Natural killer cell (primary cell): ENCODE data around the gene TP53BP1. TPM values are rescaled to one million over a fixed set of nuclear protein-coding genes. Genes with fewer than 3 reads are reported as not detected.

Experiments
- ATAC-seq, 3 donors: fragments of 150-1000 bp in 2 of 3; fragments of 200-7000 bp in 1 of 3; cut with Tn5 transposase; 1 replicate in 1 of 3; 2 replicates in 2 of 3; pipeline ENCODE4 v1.10.0; 2021; ENCODE audit warnings: mild to moderate bottlenecking in 2 of 3, moderate library complexity in 2 of 3
- DNase-seq, 2 donors: peaks; one replicate each; pipeline versions ENCODE4 v3.0.0 to v3.0.0-alpha.2; 2013 to 2021; ENCODE audit warnings: mixed read lengths in 1 of 2
- H3K27ac ChIP-seq: one replicate; pipeline ENCODE4 v1.5.1; 2013; ENCODE audit warnings: mild to moderate bottlenecking, low read length
- H3K27me3 ChIP-seq: one replicate; pipeline ENCODE4 v1.6.1; 2013; ENCODE audit warnings: low read length; ENCODE audit not compliant: control insufficient read depth, insufficient read depth
- H3K36me3 ChIP-seq: one replicate; pipeline ENCODE4 v1.6.1; 2013; ENCODE audit warnings: low read length; ENCODE audit not compliant: control insufficient read depth, insufficient read depth
- H3K4me1 ChIP-seq: one replicate; pipeline ENCODE4 v1.6.1; 2013; ENCODE audit warnings: low read length; ENCODE audit not compliant: control insufficient read depth, insufficient read depth
- H3K4me3 ChIP-seq: one replicate; pipeline ENCODE4 v1.5.1; 2013; ENCODE audit warnings: low read length
- H3K9me3 ChIP-seq: one replicate; pipeline ENCODE4 v1.6.1; 2013; ENCODE audit warnings: low read length; ENCODE audit not compliant: control insufficient read depth, insufficient read depth
- H3K27ac Mint-ChIP-seq, 2 donors: one replicate each; pipeline ENCODE4 v1.8.0; 2022; ENCODE audit warnings: mild to moderate bottlenecking in 2 of 2, mixed read lengths in 2 of 2, moderate library complexity in 1 of 2
- H3K27me3 Mint-ChIP-seq, 2 donors: one replicate each; pipeline ENCODE4 v1.8.0; 2022; ENCODE audit warnings: low read depth in 2 of 2, mixed read lengths in 2 of 2
- H3K36me3 Mint-ChIP-seq: one replicate; pipeline ENCODE4 v1.8.0; 2022; ENCODE audit warnings: mixed read lengths
- H3K4me1 Mint-ChIP-seq, 2 donors: one replicate each; pipeline ENCODE4 v1.8.0; 2022; ENCODE audit warnings: mixed read lengths in 2 of 2
- H3K4me3 Mint-ChIP-seq: one replicate; pipeline ENCODE4 v1.8.0; 2022; ENCODE audit warnings: mild to moderate bottlenecking, moderate library complexity, mixed read lengths
- H3K9me3 Mint-ChIP-seq, 2 donors: one replicate each; pipeline ENCODE4 v1.8.0; 2022; ENCODE audit warnings: mixed read lengths in 2 of 2
- CTCF ChIP-seq: fragments of 200-600 bp; IDR thresholded peaks from one replicate; pipeline ENCODE4 v1.8.0; 2022; ENCODE audit warnings: antibody characterized with exemption
- WGBS: methylation state at CpG from one replicate; pipeline ENCODE4 v1.1.7; 2013; ENCODE audit warnings: missing lambda C conversion rate; ENCODE audit not compliant: insufficient coverage; 5-methylcytosine and 5-hydroxymethylcytosine counted together
- intact Hi-C: fragments of 100-400 bp; cut with micrococcal nuclease; formaldehyde crosslinking; loops from one replicate; pipeline ENCODE4 v1.14.2; 2022
- total RNA-seq, 4 donors: library from RNA; stranded (reverse); fragments of 120-200 nt in 1 of 4; gene quantifications; one replicate each; pipeline versions ENCODE4 v1.2.3 to v1.2.4, GENCODE V29; 2013 to 2022

The TP53BP1 gene
- total RNA-seq, 3 donors from 2014 or later (not counting 1 experiment from before 2014, with no cell fraction given): 27.9 to 32.9 (median 31.5) TPM

DNA sequence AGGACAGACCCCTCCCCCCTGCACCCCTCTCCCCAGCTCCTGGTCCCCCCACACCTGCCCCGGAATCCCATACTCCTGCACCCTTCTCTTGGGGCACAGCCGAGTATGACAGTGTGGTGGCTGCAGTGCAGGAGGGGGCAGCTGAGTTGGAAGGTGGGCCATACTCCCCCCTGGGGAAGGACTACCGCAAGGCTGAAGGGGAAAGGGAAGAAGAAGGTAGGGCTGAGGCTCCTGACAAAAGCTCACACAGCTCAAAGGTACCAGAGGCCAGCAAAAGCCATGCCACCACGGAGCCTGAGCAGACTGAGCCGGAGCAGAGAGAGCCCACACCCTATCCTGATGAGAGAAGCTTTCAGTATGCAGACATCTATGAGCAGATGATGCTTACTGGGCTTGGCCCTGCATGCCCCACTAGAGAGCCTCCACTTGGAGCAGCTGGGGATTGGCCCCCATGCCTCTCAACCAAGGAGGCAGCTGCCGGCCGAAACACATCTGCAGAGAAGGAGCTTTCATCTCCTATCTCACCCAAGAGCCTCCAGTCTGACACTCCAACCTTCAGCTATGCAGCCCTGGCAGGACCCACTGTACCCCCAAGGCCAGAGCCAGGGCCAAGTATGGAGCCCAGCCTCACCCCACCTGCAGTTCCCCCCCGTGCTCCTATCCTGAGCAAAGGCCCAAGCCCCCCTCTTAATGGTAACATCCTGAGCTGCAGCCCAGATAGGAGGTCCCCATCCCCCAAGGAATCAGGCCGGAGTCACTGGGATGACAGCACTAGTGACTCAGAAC lies 34.3 kb upstream of the TP53BP1 start:
- Histone ChIP-seq H3K36me3 (no peaks in the 10 kb centered on the region), H3K9me3 (no peaks in the 10 kb centered on the region), H3K4me3 (no peak overlapping the region), H3K4me1 (no peaks in the 10 kb centered on the region), H3K27me3 (no peaks in the 10 kb centered on the region), H3K27ac (no peak overlapping the region)
- no peaks in the 10 kb centered on the region for H3K36me3 Mint-ChIP-seq
- peaks cover 0 to 4% of the 10 kb centered on the region in 2 donors for H3K27me3 Mint-ChIP-seq
- ATAC-seq (no peak), DNase-seq (no peak)
- H3K4me1 Mint-ChIP-seq: no peaks in the 10 kb centered on the region
- H3K9me3 Mint-ChIP-seq: no peaks in the 10 kb centered on the region
- TF ChIP-seq CTCF: no peak
- H3K4me3 Mint-ChIP-seq: no peak overlapping the region
- intact Hi-C loops: no loop called here
- WGBS: 89% methylated on average over 8 of the region's 9 CpGs
- no peak overlapping the region for H3K27ac Mint-ChIP-seq

DNA sequence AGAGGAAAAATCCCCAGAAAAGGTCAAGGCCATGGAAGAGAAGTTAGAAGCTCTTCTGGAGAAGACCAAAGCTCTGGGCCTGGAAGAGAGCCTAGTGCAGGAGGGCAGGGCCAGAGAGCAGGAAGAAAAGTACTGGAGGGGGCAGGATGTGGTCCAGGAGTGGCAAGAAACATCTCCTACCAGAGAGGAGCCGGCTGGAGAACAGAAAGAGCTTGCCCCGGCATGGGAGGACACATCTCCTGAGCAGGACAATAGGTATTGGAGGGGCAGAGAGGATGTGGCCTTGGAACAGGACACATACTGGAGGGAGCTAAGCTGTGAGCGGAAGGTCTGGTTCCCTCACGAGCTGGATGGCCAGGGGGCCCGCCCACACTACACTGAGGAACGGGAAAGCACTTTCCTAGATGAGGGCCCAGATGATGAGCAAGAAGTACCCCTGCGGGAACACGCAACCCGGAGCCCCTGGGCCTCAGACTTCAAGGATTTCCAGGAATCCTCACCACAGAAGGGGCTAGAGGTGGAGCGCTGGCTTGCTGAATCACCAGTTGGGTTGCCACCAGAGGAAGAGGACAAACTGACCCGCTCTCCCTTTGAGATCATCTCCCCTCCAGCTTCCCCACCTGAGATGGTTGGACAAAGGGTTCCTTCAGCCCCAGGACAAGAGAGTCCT lies 33.4 kb upstream of the TP53BP1 start:
- H3K27ac ChIP-seq: no peak overlapping the region
- no peaks in the 10 kb centered on the region for H3K4me1 Mint-ChIP-seq
- 82% methylated on average over 11 of the region's 11 CpGs for WGBS
- intact Hi-C loops: no loop called here
- H3K27me3 Mint-ChIP-seq: peaks cover 0 to 6% of the 10 kb centered on the region in 2 donors
- no peaks in the 10 kb centered on the region for H3K36me3 Mint-ChIP-seq
- ATAC-seq: no peak
- H3K4me1 ChIP-seq: no peaks in the 10 kb centered on the region
- H3K4me3 ChIP-seq: no peak overlapping the region
- H3K9me3 ChIP-seq: no peaks in the 10 kb centered on the region
- no peaks in the 10 kb centered on the region for H3K27me3 ChIP-seq
- H3K27ac Mint-ChIP-seq: no peak overlapping the region
- H3K36me3 ChIP-seq: no peaks in the 10 kb centered on the region
- TF ChIP-seq CTCF: no peak
- no peak for DNase-seq
- H3K4me3 Mint-ChIP-seq: no peak overlapping the region
- H3K9me3 Mint-ChIP-seq: no peaks in the 10 kb centered on the region

DNA sequence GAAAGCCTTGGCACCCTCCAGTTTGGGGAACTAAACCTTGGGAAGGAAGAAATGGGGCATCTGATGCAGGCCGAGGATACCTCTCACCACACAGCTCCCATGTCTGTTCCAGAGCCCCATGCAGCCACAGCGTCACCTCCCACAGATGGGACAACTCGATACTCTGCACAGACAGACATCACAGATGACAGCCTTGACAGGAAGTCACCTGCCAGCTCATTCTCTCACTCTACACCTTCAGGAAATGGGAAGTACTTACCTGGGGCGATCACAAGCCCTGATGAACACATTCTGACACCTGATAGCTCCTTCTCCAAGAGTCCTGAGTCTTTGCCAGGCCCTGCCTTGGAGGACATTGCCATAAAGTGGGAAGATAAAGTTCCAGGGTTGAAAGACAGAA lies 32.2 kb upstream of the TP53BP1 start:
- WGBS: 70% methylated on average over 4 of the region's 4 CpGs
- H3K4me3 Mint-ChIP-seq: no peak overlapping the region
- Histone ChIP-seq H3K4me3 (no peak overlapping the region), H3K36me3 (no peaks in the 10 kb centered on the region), H3K9me3 (no peaks in the 10 kb centered on the region), H3K27ac (no peak overlapping the region), H3K27me3 (no peaks in the 10 kb centered on the region), H3K4me1 (no peaks in the 10 kb centered on the region)
- no peak for ATAC-seq
- intact Hi-C loops: no loop called here
- no peak for DNase-seq
- H3K36me3 Mint-ChIP-seq: no peaks in the 10 kb centered on the region
- no peaks in the 10 kb centered on the region for H3K9me3 Mint-ChIP-seq
- TF ChIP-seq CTCF: no peak
- no peaks in the 10 kb centered on the region for H3K4me1 Mint-ChIP-seq
- H3K27ac Mint-ChIP-seq: no peak overlapping the region
- H3K27me3 Mint-ChIP-seq: peaks cover 0 to 6% of the 10 kb centered on the region in 2 donors
